HEK293T (cell line): ENCODE measurements around the gene PRICKLE4.

Source experiments
- CTCF ChIA-PET: fragments of 350-600 bp; formaldehyde crosslinking; extraction: SDS; loops from one replicate; lab custom pipeline; 2021; ENCODE audit warnings: antibody characterized with exemption, inconsistent platforms; lab: Yijun Ruan, JAX
- POLR2A ChIA-PET: fragments of 350-600 bp; formaldehyde crosslinking; extraction: SDS; loops from one replicate; lab custom pipeline; 2020; ENCODE audit warnings: antibody characterized with exemption, inconsistent platforms; lab: Yijun Ruan, JAX
- DNase-seq: peaks from one replicate; pipeline ENCODE4 v3.0.0; 2012; ENCODE audit warnings: mixed read lengths; ENCODE audit errors: extremely low spot score
- ARNT ChIP-seq: fragments of 450-650 bp; IDR thresholded peaks from 2 replicates; pipeline ENCODE4 v1.6.1; 2017; ENCODE audit warnings: mild to moderate bottlenecking
- BHLHE40 ChIP-seq: fragments of 450-650 bp; IDR thresholded peaks from 2 replicates; pipeline ENCODE4 v1.6.1; 2016; ENCODE audit warnings: mild to moderate bottlenecking, moderate library complexity, borderline replicate concordance
- CTBP1 ChIP-seq: fragments of 450-650 bp; IDR thresholded peaks from 2 replicates; pipeline ENCODE4 v1.6.1; 2016; ENCODE audit warnings: borderline replicate concordance
- ELF4 ChIP-seq: fragments of 450-650 bp; IDR thresholded peaks from 2 replicates; pipeline ENCODE4 v1.6.1; 2017; ENCODE audit warnings: antibody characterized with exemption
- FOXA1 ChIP-seq: fragments of 450-650 bp; IDR thresholded peaks from 2 replicates; pipeline ENCODE4 v1.6.1; 2016; ENCODE audit warnings: mild to moderate bottlenecking
- FOXK2 ChIP-seq: fragments of 450-650 bp; IDR thresholded peaks from 2 replicates; pipeline ENCODE4 v1.6.1; 2016; ENCODE audit warnings: mild to moderate bottlenecking
- FOXM1 ChIP-seq: fragments of 450-650 bp; IDR thresholded peaks from 2 replicates; pipeline ENCODE4 v1.6.1; 2017; ENCODE audit warnings: mild to moderate bottlenecking, borderline replicate concordance
- HDGF ChIP-seq: fragments of 450-650 bp; IDR thresholded peaks from 2 replicates; pipeline ENCODE4 v1.6.1; 2017; ENCODE audit warnings: antibody characterized with exemption, borderline replicate concordance
- L3MBTL2 ChIP-seq: fragments of 450-650 bp; conservative IDR thresholded peaks from 2 replicates; pipeline ENCODE4 v1.6.1; 2016; ENCODE audit warnings: mild to moderate bottlenecking
- LEF1 ChIP-seq: fragments of 450-650 bp; IDR thresholded peaks from 2 replicates; pipeline ENCODE4 v1.6.1; 2017; ENCODE audit warnings: mild to moderate bottlenecking, borderline replicate concordance
- NFRKB ChIP-seq: fragments of 450-650 bp; IDR thresholded peaks from 2 replicates; pipeline ENCODE4 v1.6.1; 2016; ENCODE audit warnings: mild to moderate bottlenecking, moderate library complexity
- PKNOX1 ChIP-seq: fragments of 450-650 bp; IDR thresholded peaks from 2 replicates; pipeline ENCODE4 v1.6.1; 2016
- SP1 ChIP-seq: fragments of 450-650 bp; IDR thresholded peaks from 2 replicates; pipeline ENCODE4 v1.6.1; 2017
- SUZ12 ChIP-seq: fragments of 450-650 bp; IDR thresholded peaks from 2 replicates; pipeline ENCODE4 v1.6.1; 2016; ENCODE audit warnings: mild to moderate bottlenecking
- TARDBP ChIP-seq: fragments of 450-650 bp; IDR thresholded peaks from 2 replicates; pipeline ENCODE4 v1.6.1; 2016
- ZNF384 ChIP-seq: fragments of 450-650 bp; IDR thresholded peaks from 2 replicates; pipeline ENCODE4 v1.6.1; 2016

Gene PRICKLE4

GRCh38 chr6:41733707-41734665 lies 46.6 kb upstream of the PRICKLE4 start:
- DNase-seq: peak; percentile 62
- ChIA-PET POLR2A (interaction anchor here (1.0 to 2.2 kb wide), 6 partner anchors 8 to 316 kb away, joined by 3 to 14 read pairs (median 4); partner anchors contain the start of genes FRS3, TAF8 and TOMM6), CTCF (interaction anchor here (0.9 to 2.2 kb wide), 5 partner anchors 27 to 53 kb away, joined by 3 to 8 read pairs (median 5); partner anchors contain the start of gene TOMM6)
- TF ChIP-seq PKNOX1 (no peak), ARNT (no peak), HDGF (no peak), SUZ12 (no peak), LEF1 (no peak), CTBP1 (no peak), L3MBTL2 (no peak), FOXA1 (no peak), NFRKB (no peak), SP1 (no peak), ZNF384 (no peak), FOXM1 (no peak), TARDBP (no peak), ELF4 (no peak), BHLHE40 (no peak), FOXK2 (no peak)

GRCh38 chr6:41734666-41735426 lies 45.7 kb upstream of the PRICKLE4 start:
- ChIA-PET POLR2A (interaction anchor here (1.1 to 2.2 kb wide), 4 partner anchors 9 to 52 kb away, joined by 3 to 14 read pairs (median 4); partner anchors contain the start of genes FRS3 and TOMM6), CTCF (interaction anchor here (0.9 to 2.2 kb wide), 4 partner anchors 30 to 52 kb away, joined by 3 to 8 read pairs (median 5); partner anchors contain the start of gene TOMM6)
- TF ChIP-seq ZNF384 (no peak), HDGF (no peak), BHLHE40 (no peak), CTBP1 (no peak), L3MBTL2 (no peak), SP1 (no peak), SUZ12 (no peak), FOXA1 (no peak), FOXK2 (no peak), FOXM1 (no peak), TARDBP (no peak), ELF4 (no peak), LEF1 (no peak), ARNT (no peak), NFRKB (no peak), PKNOX1 (no peak)
- DNase-seq: peak; percentile 68

GRCh38 chr6:41735427-41736185 lies 45.0 kb upstream of the PRICKLE4 start, which contains the start of gene TFEB:
Gene TFEB, minus strand, starts transcription at chr6:41735608. Its CDS starts 44,395 bp downstream, at chr6:41691213.
- POLR2A ChIA-PET: interaction anchor here (1.2 to 1.6 kb wide), 2 partner anchors 12 to 44 kb away, joined by 4 read pairs; partner anchors contain the start of gene FRS3
- CTCF ChIA-PET: no interaction called here
- TF ChIP-seq PKNOX1 (peak; percentile 91), TARDBP (no peak)
- DNase-seq: peak; percentile 97

- peak; percentile 26 for DNase-seq
- ChIA-PET CTCF (no interaction called here), POLR2A (no interaction called here)
- no peak for TF ChIP-seq CTBP1
- no peak for TF ChIP-seq PKNOX1
- TF ChIP-seq FOXM1: no peak
- TF ChIP-seq FOXA1: no peak
- TF ChIP-seq SP1: no peak
- TF ChIP-seq NFRKB: no peak
- TF ChIP-seq LEF1: no peak
- no peak for TF ChIP-seq SUZ12
- no peak for TF ChIP-seq L3MBTL2
- no peak for TF ChIP-seq FOXK2
Observed at GRCh38 chr6:41736186-41736733, 44.3 kb upstream of the PRICKLE4 start.
